Activated CD4-positive, alpha-beta T cell treated with anti-CD3 and anti-CD28 coated beads, Interleukin-2, amount 10 ng/mL, durations not matched to agents 7 days and 5 days (primary cell): Measurements from ENCODE around the gene BNC2. TPM values are rescaled to one million over a fixed set of nuclear protein-coding genes. Genes with fewer than 3 reads are reported as not detected.

Experiments
- CTCF ChIA-PET: fragments of 350-600 bp; sonication (Branson Sonifier 250); formaldehyde crosslinking; loops from one replicate; lab custom pipeline; 2021; ENCODE audit warnings: antibody characterized with exemption; lab: Charles Lee
- POLR2A ChIA-PET: fragments of 350-600 bp; sonication (Branson Sonifier 250); formaldehyde crosslinking; loops from one replicate; lab custom pipeline; 2021; ENCODE audit warnings: antibody characterized with exemption; lab: Charles Lee
- DNase-seq: peaks from one replicate; pipeline ENCODE4 v3.0.0-alpha.2; 2020
- H3K27ac Mint-ChIP-seq: one replicate; pipeline ENCODE4 v1.8.0; 2021; ENCODE audit warnings: mild to moderate bottlenecking, moderate library complexity, mixed read lengths
- H3K27me3 Mint-ChIP-seq: one replicate; pipeline ENCODE4 v1.8.0; 2021; ENCODE audit warnings: mixed read lengths
- H3K36me3 Mint-ChIP-seq: one replicate; pipeline ENCODE4 v1.8.0; 2021; ENCODE audit warnings: low read depth, mixed read lengths
- H3K4me1 Mint-ChIP-seq: one replicate; pipeline ENCODE4 v1.8.0; 2021; ENCODE audit warnings: mixed read lengths
- H3K4me3 Mint-ChIP-seq: one replicate; pipeline ENCODE4 v1.8.0; 2021; ENCODE audit warnings: mild to moderate bottlenecking, moderate library complexity, mixed read lengths
- H3K9me3 Mint-ChIP-seq: one replicate; pipeline ENCODE4 v1.8.0; 2021; ENCODE audit warnings: mixed read lengths
- total RNA-seq, 2 experiments: library from RNA; stranded (reverse); gene quantifications; one replicate each; pipeline ENCODE4 v1.2.3, GENCODE V29; 2021

Gene BNC2
- total RNA-seq, 2 experiments from 2014 or later = not detected

- POLR2A ChIA-PET = no interaction called here
- H3K27ac Mint-ChIP-seq = no peak overlapping the region
- no peak overlapping the region for H3K4me3 Mint-ChIP-seq
- DNase-seq = no peak
- H3K36me3 Mint-ChIP-seq = no peaks in the 10 kb centered on the region
- H3K27me3 Mint-ChIP-seq = no peaks in the 10 kb centered on the region
- no peaks in the 10 kb centered on the region for H3K4me1 Mint-ChIP-seq
- no peaks in the 10 kb centered on the region for H3K9me3 Mint-ChIP-seq
- CTCF ChIA-PET = no interaction called here
Measured at GRCh38 chr9:16426716-16427115, 443.8 kb downstream of the BNC2 start.

- Mint-ChIP-seq H3K9me3 (no peaks in the 10 kb centered on the region), H3K36me3 (no peaks in the 10 kb centered on the region), H3K4me1 (no peaks in the 10 kb centered on the region), H3K27me3 (no peaks in the 10 kb centered on the region), H3K4me3 (no peak overlapping the region), H3K27ac (no peak overlapping the region)
- CTCF ChIA-PET = no interaction called here
- POLR2A ChIA-PET = no interaction called here
- DNase-seq = no peak
Measured at GRCh38 chr9:16425562-16426231, 444.8 kb downstream of the BNC2 start.

- Mint-ChIP-seq H3K9me3 (no peaks in the 10 kb centered on the region), H3K4me1 (peaks cover 3% of the 10 kb centered on the region), H3K36me3 (no peaks in the 10 kb centered on the region), H3K27me3 (no peaks in the 10 kb centered on the region), H3K4me3 (no peak overlapping the region), H3K27ac (no peak overlapping the region)
- DNase-seq = no peak
- CTCF ChIA-PET = no interaction called here
- POLR2A ChIA-PET = no interaction called here
Measured at GRCh38 chr9:16422114-16422513, 448.4 kb downstream of the BNC2 start.

- peaks cover 3% of the 10 kb centered on the region for H3K4me1 Mint-ChIP-seq
- ChIA-PET CTCF (no interaction called here), POLR2A (no interaction called here)
- no peak for DNase-seq
- no peak overlapping the region for H3K4me3 Mint-ChIP-seq
- H3K27me3 Mint-ChIP-seq = no peaks in the 10 kb centered on the region
- no peaks in the 10 kb centered on the region for H3K36me3 Mint-ChIP-seq
- no peaks in the 10 kb centered on the region for H3K9me3 Mint-ChIP-seq
- no peak overlapping the region for H3K27ac Mint-ChIP-seq
Measured at GRCh38 chr9:16421532-16421931, 448.9 kb downstream of the BNC2 start.

GRCh38 chr9:16419124-16419523, 451.3 kb downstream of the BNC2 start:
- H3K4me3 Mint-ChIP-seq = no peak overlapping the region
- H3K36me3 Mint-ChIP-seq = no peaks in the 10 kb centered on the region
- no peaks in the 10 kb centered on the region for H3K27me3 Mint-ChIP-seq
- CTCF ChIA-PET = no interaction called here
- DNase-seq = no peak
- POLR2A ChIA-PET = no interaction called here
- no peaks in the 10 kb centered on the region for H3K9me3 Mint-ChIP-seq
- no peak overlapping the region for H3K27ac Mint-ChIP-seq
- H3K4me1 Mint-ChIP-seq = peaks cover 3% of the 10 kb centered on the region

- Mint-ChIP-seq H3K4me1 (peaks cover 3% of the 10 kb centered on the region), H3K36me3 (no peaks in the 10 kb centered on the region), H3K27ac (no peak overlapping the region), H3K9me3 (no peaks in the 10 kb centered on the region), H3K4me3 (no peak overlapping the region), H3K27me3 (no peaks in the 10 kb centered on the region)
- DNase-seq = no peak
- POLR2A ChIA-PET = no interaction called here
- CTCF ChIA-PET = no interaction called here
Measured at GRCh38 chr9:16418721-16419120, 451.7 kb downstream of the BNC2 start.

- Mint-ChIP-seq H3K4me3 (no peak overlapping the region), H3K4me1 (peaks cover 3% of the 10 kb centered on the region), H3K36me3 (no peaks in the 10 kb centered on the region), H3K27ac (no peak overlapping the region), H3K9me3 (peaks cover 3% of the 10 kb centered on the region), H3K27me3 (no peaks in the 10 kb centered on the region)
- no peak for DNase-seq
- ChIA-PET CTCF (no interaction called here), POLR2A (no interaction called here)
Measured at GRCh38 chr9:16417749-16418148, 452.7 kb downstream of the BNC2 start.

- peaks cover 3% of the 10 kb centered on the region for H3K4me1 Mint-ChIP-seq
- H3K27me3 Mint-ChIP-seq = no peaks in the 10 kb centered on the region
- H3K27ac Mint-ChIP-seq = no peak overlapping the region
- DNase-seq = no peak
- POLR2A ChIA-PET = interaction anchor here (0.6 kb wide), 1 partner anchor 15 kb away, joined by 4 read pairs; no protein-coding TSS in a partner anchor
- CTCF ChIA-PET = no interaction called here
- no peak overlapping the region for H3K4me3 Mint-ChIP-seq
- no peaks in the 10 kb centered on the region for H3K36me3 Mint-ChIP-seq
- peaks cover 3% of the 10 kb centered on the region for H3K9me3 Mint-ChIP-seq
Measured at GRCh38 chr9:16417161-16417560, 453.3 kb downstream of the BNC2 start.

GRCh38 chr9:16414451-16414850, 456.0 kb downstream of the BNC2 start:
- Mint-ChIP-seq H3K4me1 (peaks cover 3% of the 10 kb centered on the region), H3K4me3 (no peak overlapping the region), H3K27me3 (no peaks in the 10 kb centered on the region), H3K27ac (no peak overlapping the region), H3K36me3 (no peaks in the 10 kb centered on the region), H3K9me3 (peaks cover 3% of the 10 kb centered on the region)
- no peak for DNase-seq
- ChIA-PET CTCF (interaction anchor here (0.7 kb wide), 1 partner anchor 161 kb away, joined by 3 read pairs; no protein-coding TSS in a partner anchor), POLR2A (no interaction called here)

GRCh38 chr9:16413509-16414016, 456.9 kb downstream of the BNC2 start:
- no peaks in the 10 kb centered on the region for H3K27me3 Mint-ChIP-seq
- H3K4me3 Mint-ChIP-seq = no peak overlapping the region
- POLR2A ChIA-PET = no interaction called here
- H3K9me3 Mint-ChIP-seq = peaks cover 3% of the 10 kb centered on the region
- no peak overlapping the region for H3K27ac Mint-ChIP-seq
- CTCF ChIA-PET = interaction anchor here (0.7 kb wide), 1 partner anchor 162 kb away, joined by 3 read pairs; no protein-coding TSS in a partner anchor
- DNase-seq = no peak
- H3K36me3 Mint-ChIP-seq = no peaks in the 10 kb centered on the region
- peaks cover 3% of the 10 kb centered on the region for H3K4me1 Mint-ChIP-seq

GRCh38 chr9:16412740-16413139, 457.7 kb downstream of the BNC2 start:
- CTCF ChIA-PET = no interaction called here
- Mint-ChIP-seq H3K36me3 (no peaks in the 10 kb centered on the region), H3K27me3 (no peaks in the 10 kb centered on the region), H3K9me3 (peaks cover 3% of the 10 kb centered on the region), H3K27ac (no peak overlapping the region), H3K4me3 (no peak overlapping the region), H3K4me1 (peaks cover 3% of the 10 kb centered on the region)
- DNase-seq = no peak
- POLR2A ChIA-PET = no interaction called here

GRCh38 chr9:16411311-16411710, 459.2 kb downstream of the BNC2 start:
- no peaks in the 10 kb centered on the region for H3K36me3 Mint-ChIP-seq
- H3K9me3 Mint-ChIP-seq = peaks cover 3% of the 10 kb centered on the region
- no peak overlapping the region for H3K27ac Mint-ChIP-seq
- no peaks in the 10 kb centered on the region for H3K27me3 Mint-ChIP-seq
- no peak for DNase-seq
- no peaks in the 10 kb centered on the region for H3K4me1 Mint-ChIP-seq
- ChIA-PET CTCF (no interaction called here), POLR2A (no interaction called here)
- H3K4me3 Mint-ChIP-seq = no peak overlapping the region

GRCh38 chr9:16410601-16411280, 459.7 kb downstream of the BNC2 start:
- CTCF ChIA-PET = no interaction called here
- Mint-ChIP-seq H3K4me1 (no peaks in the 10 kb centered on the region), H3K27me3 (no peaks in the 10 kb centered on the region), H3K27ac (no peak overlapping the region), H3K36me3 (no peaks in the 10 kb centered on the region), H3K4me3 (no peak overlapping the region), H3K9me3 (peaks cover 3% of the 10 kb centered on the region)
- no peak for DNase-seq
- POLR2A ChIA-PET = no interaction called here
